Loucy (cell line): Measurements from ENCODE around the gene SLC9A3.

Experiments
- H2AFZ ChIP-seq: fragments of 200-600 bp; sonication (generic); 2 replicates; pipeline ENCODE4 v1.6.0; 2016; ENCODE audit warnings: antibody characterized with exemption, mild to moderate bottlenecking, low read length, moderate library complexity
- H3F3A ChIP-seq: fragments of 200-600 bp; 2 replicates; pipeline ENCODE4 v1.6.0; 2016; ENCODE audit warnings: antibody characterized with exemption, low read depth, mild to moderate bottlenecking
- H3K27me3 ChIP-seq: fragments of 200-600 bp; sonication (generic); 2 replicates; pipeline ENCODE4 v1.6.1; 2014; ENCODE audit warnings: low read length, mild to moderate bottlenecking; ENCODE audit not compliant: insufficient read depth, poor library complexity, severe bottlenecking
- H3K36me3 ChIP-seq: fragments of 200-600 bp; sonication (generic); 2 replicates; pipeline ENCODE4 v1.6.1; 2016; ENCODE audit warnings: low read length; ENCODE audit not compliant: insufficient read depth
- H3K4me1 ChIP-seq: fragments of 200-600 bp; sonication (generic); 2 replicates; pipeline ENCODE4 v1.5.1; 2014; ENCODE audit warnings: low read length, mild to moderate bottlenecking; ENCODE audit not compliant: insufficient read depth, poor library complexity, severe bottlenecking
- H3K4me2 ChIP-seq: fragments of 200-600 bp; sonication (generic); 2 replicates; pipeline ENCODE4 v1.6.0; 2014; ENCODE audit warnings: antibody characterized with exemption, low read length, low read depth, mild to moderate bottlenecking; ENCODE audit not compliant: poor library complexity, severe bottlenecking
- H3K4me3 ChIP-seq: fragments of 200-600 bp; sonication (generic); 2 replicates; pipeline ENCODE4 v1.5.1; 2014; ENCODE audit warnings: low read length, mild to moderate bottlenecking, mixed read lengths; ENCODE audit not compliant: poor library complexity, severe bottlenecking
- H3K79me2 ChIP-seq: fragments of 200-600 bp; sonication (generic); 2 replicates; pipeline ENCODE4 v1.6.1; 2014; ENCODE audit warnings: low read length; ENCODE audit not compliant: insufficient read depth
- H3K9ac ChIP-seq: fragments of 200-600 bp; sonication (generic); 2 replicates; pipeline ENCODE4 v1.6.0; 2014; ENCODE audit warnings: mild to moderate bottlenecking, low read depth, low read length, moderate library complexity; ENCODE audit not compliant: poor library complexity, severe bottlenecking
- H3K9me2 ChIP-seq: fragments of 200-600 bp; sonication (generic); replicated peaks from 2 replicates; pipeline ENCODE4 v1.6.1; 2016; ENCODE audit warnings: low read depth, low read length, mixed read lengths
- H3K9me3 ChIP-seq: fragments of 200-600 bp; sonication (generic); 2 replicates; pipeline ENCODE4 v1.6.1; 2014; ENCODE audit warnings: mild to moderate bottlenecking, antibody characterized with exemption, low read length, low read depth; ENCODE audit not compliant: insufficient read depth
- H4K20me1 ChIP-seq: fragments of 200-600 bp; sonication (generic); 2 replicates; pipeline ENCODE4 v1.6.0; 2014; ENCODE audit warnings: antibody characterized with exemption, low read length, mild to moderate bottlenecking; ENCODE audit not compliant: insufficient read depth, poor library complexity, severe bottlenecking
- CTCF ChIP-seq: fragments of 200-600 bp; sonication (generic); conservative IDR thresholded peaks from 2 replicates; pipeline ENCODE4 v1.5.1; 2014; ENCODE audit warnings: mild to moderate bottlenecking, antibody characterized with exemption, low read length
- EZH2phosphoT487 ChIP-seq: fragments of 200-600 bp; IDR thresholded peaks from 2 replicates; pipeline ENCODE4 v1.6.1; 2018; ENCODE audit warnings: antibody characterized with exemption, mild to moderate bottlenecking, moderate library complexity, borderline replicate concordance

SLC9A3 gene

GRCh38 chr5:432201-432927, 91.9 kb downstream of the SLC9A3 start:
- H3K4me2 ChIP-seq = no peak overlapping the region
- TF ChIP-seq EZH2phosphoT487 = no peak
- TF ChIP-seq CTCF = no peak
- H3F3A ChIP-seq = no peaks in the 10 kb centered on the region
- no peak overlapping the region for H3K9ac ChIP-seq
- H3K4me1 ChIP-seq = peaks cover 30% of the 10 kb centered on the region
- H3K9me2 ChIP-seq = no peaks in the 10 kb centered on the region
- H3K27me3 ChIP-seq = no peaks in the 10 kb centered on the region
- no peaks in the 10 kb centered on the region for H4K20me1 ChIP-seq
- no peak overlapping the region for H3K4me3 ChIP-seq
- no peaks in the 10 kb centered on the region for H3K36me3 ChIP-seq
- H2AFZ ChIP-seq = no peak overlapping the region
- H3K79me2 ChIP-seq = no peaks in the 10 kb centered on the region
- H3K9me3 ChIP-seq = no peaks in the 10 kb centered on the region

- H3K9me3 ChIP-seq = no peaks in the 10 kb centered on the region
Measured at GRCh38 chr5:431711-432050, 92.6 kb downstream of the SLC9A3 start.

DNA sequence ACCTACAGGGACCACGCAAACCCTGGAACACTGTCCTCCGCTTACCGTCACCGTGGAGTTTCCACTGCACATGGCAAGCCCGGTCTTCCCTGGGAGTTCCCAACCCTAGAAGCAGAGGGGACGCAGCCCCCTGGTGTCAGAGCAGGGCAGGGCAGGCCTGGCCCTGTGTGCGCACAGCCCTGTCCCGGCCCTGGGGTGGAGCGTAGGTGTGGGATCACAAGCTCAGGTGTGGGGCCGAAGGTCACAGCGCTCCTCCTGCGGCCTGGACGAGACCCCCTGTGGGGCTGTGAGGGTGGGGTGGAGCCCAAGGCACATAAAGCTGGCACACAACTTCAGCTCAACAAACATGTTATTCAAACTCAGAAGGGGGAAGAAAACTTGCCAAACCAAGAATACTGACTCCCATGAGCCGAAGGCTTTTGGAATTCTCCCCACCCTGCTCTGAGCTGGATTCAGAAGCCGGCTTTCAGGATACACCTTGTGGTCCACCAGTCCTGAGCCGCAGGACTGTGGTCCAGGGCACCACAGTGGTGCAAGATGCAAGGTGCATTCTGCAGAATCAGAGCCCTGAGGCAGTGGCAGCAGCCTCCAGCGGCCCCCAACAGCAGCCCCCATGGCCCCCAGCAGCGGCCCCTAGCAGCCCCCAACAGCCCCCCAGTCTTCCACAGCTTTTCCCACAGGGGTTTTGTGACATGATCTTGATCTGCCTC, 93.1 kb downstream of the SLC9A3 start:
- H3K4me3 ChIP-seq = no peak overlapping the region
- no peak overlapping the region for H3K9ac ChIP-seq
- peaks cover 19% of the 10 kb centered on the region for H3K4me1 ChIP-seq
- no peak overlapping the region for H3K4me2 ChIP-seq
- H4K20me1 ChIP-seq = no peaks in the 10 kb centered on the region
- H2AFZ ChIP-seq = no peak overlapping the region
- H3K27me3 ChIP-seq = no peaks in the 10 kb centered on the region
- no peaks in the 10 kb centered on the region for H3K9me3 ChIP-seq
- H3K36me3 ChIP-seq = no peaks in the 10 kb centered on the region
- TF ChIP-seq EZH2phosphoT487 (no peak), CTCF (peak; percentile 93)
- no peaks in the 10 kb centered on the region for H3F3A ChIP-seq
- no peaks in the 10 kb centered on the region for H3K79me2 ChIP-seq
- H3K9me2 ChIP-seq = no peaks in the 10 kb centered on the region

More at GRCh38 chr5:431711-432050, 92.6 kb downstream of the SLC9A3 start:
- Histone ChIP-seq H3K4me3 (no peak overlapping the region), H3F3A (no peaks in the 10 kb centered on the region), H4K20me1 (no peaks in the 10 kb centered on the region), H3K4me1 (peaks cover 24% of the 10 kb centered on the region), H3K79me2 (no peaks in the 10 kb centered on the region), H3K9me2 (no peaks in the 10 kb centered on the region), H2AFZ (no peak overlapping the region), H3K9ac (peak overlapping the region; percentile 11), H3K36me3 (no peaks in the 10 kb centered on the region), H3K27me3 (no peaks in the 10 kb centered on the region), H3K4me2 (no peak overlapping the region)
- TF ChIP-seq EZH2phosphoT487 = no peak
- TF ChIP-seq CTCF = no peak
